ENCODE data around the gene SPATA22.

DNA sequence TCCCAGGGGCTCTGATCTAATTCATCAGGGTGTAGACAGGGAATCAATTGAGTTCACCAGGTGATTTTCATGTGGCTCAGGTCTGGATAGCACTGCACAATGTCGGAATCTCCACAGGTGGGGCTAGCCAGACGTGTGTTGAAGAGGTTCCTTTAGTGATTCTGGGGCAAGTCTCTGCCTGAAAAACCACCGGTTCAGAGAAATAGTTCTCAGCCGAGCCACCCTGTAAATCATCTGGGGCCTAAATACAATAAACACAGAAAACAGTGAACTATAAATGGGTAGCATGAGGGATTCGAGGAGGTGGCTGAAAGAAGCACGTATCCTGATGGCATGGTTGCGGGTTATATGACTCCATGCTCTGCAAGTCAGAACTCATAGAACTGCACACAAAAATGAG lies 25.5 kb upstream of the SPATA22 start:
- no peak for TF ChIP-seq ZFX (IDR thresholded peaks at IDR 0.05)
- TF ChIP-seq, protein P1, sequence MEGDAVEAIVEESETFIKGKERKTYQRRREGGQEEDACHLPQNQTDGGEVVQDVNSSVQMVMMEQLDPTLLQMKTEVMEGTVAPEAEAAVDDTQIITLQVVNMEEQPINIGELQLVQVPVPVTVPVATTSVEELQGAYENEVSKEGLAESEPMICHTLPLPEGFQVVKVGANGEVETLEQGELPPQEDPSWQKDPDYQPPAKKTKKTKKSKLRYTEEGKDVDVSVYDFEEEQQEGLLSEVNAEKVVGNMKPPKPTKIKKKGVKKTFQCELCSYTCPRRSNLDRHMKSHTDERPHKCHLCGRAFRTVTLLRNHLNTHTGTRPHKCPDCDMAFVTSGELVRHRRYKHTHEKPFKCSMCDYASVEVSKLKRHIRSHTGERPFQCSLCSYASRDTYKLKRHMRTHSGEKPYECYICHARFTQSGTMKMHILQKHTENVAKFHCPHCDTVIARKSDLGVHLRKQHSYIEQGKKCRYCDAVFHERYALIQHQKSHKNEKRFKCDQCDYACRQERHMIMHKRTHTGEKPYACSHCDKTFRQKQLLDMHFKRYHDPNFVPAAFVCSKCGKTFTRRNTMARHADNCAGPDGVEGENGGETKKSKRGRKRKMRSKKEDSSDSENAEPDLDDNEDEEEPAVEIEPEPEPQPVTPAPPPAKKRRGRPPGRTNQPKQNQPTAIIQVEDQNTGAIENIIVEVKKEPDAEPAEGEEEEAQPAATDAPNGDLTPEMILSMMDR (conservative IDR thresholded peaks at IDR 0.05), result no peak
